ENCODE measurements around the gene KRT37.

KRT37 gene

GRCh38 chr17:41407226-41407625 is 17.2 kb downstream of the KRT37 start:
- Histone ChIP-seq H3K4me2 (ENCODE audit: low read length) (no peak overlapping the region), H3K27me3 (ENCODE audit: insufficient read depth, low read length) (no peaks in the 10 kb centered on the region), H4K20me1 (ENCODE audit: insufficient read depth, low read length) (no peaks in the 10 kb centered on the region), H3K9me3 (ENCODE audit: low read length) (no peaks in the 10 kb centered on the region), H3K27ac (ENCODE audit: low read depth, low read length, poor library complexity, severe bottlenecking) (no peak overlapping the region), H3F3A (ENCODE audit: insufficient read depth, low read length) (no peaks in the 10 kb centered on the region), H3K4me3 (ENCODE audit: low read depth, low read length, poor library complexity, severe bottlenecking) (no peak overlapping the region), H3K79me2 (ENCODE audit: insufficient read depth, low read length) (no peaks in the 10 kb centered on the region), H3K9ac (ENCODE audit: low read length) (no peak overlapping the region), H2AFZ (ENCODE audit: low read length) (no peak overlapping the region), H3K36me3 (ENCODE audit: insufficient read depth, low read length) (no peaks in the 10 kb centered on the region), H3K4me1 (ENCODE audit: insufficient read depth, low read length, severe bottlenecking) (no peaks in the 10 kb centered on the region), H3K9me2 (ENCODE audit: low read depth, low read length) (no peaks in the 10 kb centered on the region)
- TF ChIP-seq EZH2 (IDR thresholded peaks at IDR 0.05; ENCODE audit: borderline replicate concordance, low read length) (no peak), CTCF (IDR thresholded peaks at IDR 0.05; ENCODE audit: low read length) (no peak)

GRCh38 chr17:41406205-41406604 is 18.2 kb downstream of the KRT37 start:
- Histone ChIP-seq H4K20me1 (ENCODE audit: insufficient read depth, low read length) (no peaks in the 10 kb centered on the region), H3K9ac (ENCODE audit: low read length) (no peak overlapping the region), H3K4me2 (ENCODE audit: low read length) (no peak overlapping the region), H3K9me3 (ENCODE audit: low read length) (no peaks in the 10 kb centered on the region), H3K4me1 (ENCODE audit: insufficient read depth, low read length, severe bottlenecking) (no peaks in the 10 kb centered on the region), H3K36me3 (ENCODE audit: insufficient read depth, low read length) (no peaks in the 10 kb centered on the region), H3K79me2 (ENCODE audit: insufficient read depth, low read length) (no peaks in the 10 kb centered on the region), H3K4me3 (ENCODE audit: low read depth, low read length, poor library complexity, severe bottlenecking) (no peak overlapping the region), H3K9me2 (ENCODE audit: low read depth, low read length) (no peaks in the 10 kb centered on the region), H2AFZ (ENCODE audit: low read length) (no peak overlapping the region), H3F3A (ENCODE audit: insufficient read depth, low read length) (no peaks in the 10 kb centered on the region), H3K27me3 (ENCODE audit: insufficient read depth, low read length) (no peaks in the 10 kb centered on the region), H3K27ac (ENCODE audit: low read depth, low read length, poor library complexity, severe bottlenecking) (no peak overlapping the region)
- TF ChIP-seq EZH2 (IDR thresholded peaks at IDR 0.05; ENCODE audit: borderline replicate concordance, low read length) (no peak), CTCF (IDR thresholded peaks at IDR 0.05; ENCODE audit: low read length) (no peak)

GRCh38 chr17:41404024-41404671 is 20.2 kb downstream of the KRT37 start:
- TF ChIP-seq EZH2 (IDR thresholded peaks at IDR 0.05; ENCODE audit: borderline replicate concordance, low read length) (no peak), CTCF (IDR thresholded peaks at IDR 0.05; ENCODE audit: low read length) (no peak)
- Histone ChIP-seq H3K79me2 (ENCODE audit: insufficient read depth, low read length) (no peaks in the 10 kb centered on the region), H4K20me1 (ENCODE audit: insufficient read depth, low read length) (no peaks in the 10 kb centered on the region), H3K9me2 (ENCODE audit: low read depth, low read length) (no peaks in the 10 kb centered on the region), H3F3A (ENCODE audit: insufficient read depth, low read length) (no peaks in the 10 kb centered on the region), H3K36me3 (ENCODE audit: insufficient read depth, low read length) (no peaks in the 10 kb centered on the region), H2AFZ (ENCODE audit: low read length) (no peak overlapping the region), H3K27ac (ENCODE audit: low read depth, low read length, poor library complexity, severe bottlenecking) (no peak overlapping the region), H3K9ac (ENCODE audit: low read length) (no peak overlapping the region), H3K9me3 (ENCODE audit: low read length) (no peaks in the 10 kb centered on the region), H3K4me1 (ENCODE audit: insufficient read depth, low read length, severe bottlenecking) (no peaks in the 10 kb centered on the region), H3K27me3 (ENCODE audit: insufficient read depth, low read length) (no peaks in the 10 kb centered on the region), H3K4me3 (ENCODE audit: low read depth, low read length, poor library complexity, severe bottlenecking) (no peak overlapping the region), H3K4me2 (ENCODE audit: low read length) (no peak overlapping the region)
